GM20431 (cell line): Measurements from ENCODE around the gene MPO.

Experiments
- in situ Hi-C: fragments of 300-500 bp; cut with MseI, MboI; formaldehyde crosslinking; loops from one replicate; pipeline ENCODE4 v1.15.0; 2020; ENCODE audit warnings: low sequenced_read_pairs; ENCODE audit not compliant: unreplicated experiment

MPO gene

GRCh38 chr17:58308173-58308984 lies 27.6 kb upstream of the MPO start:
- in situ Hi-C loops = no loop called here

- in situ Hi-C loops = no loop called here
Observed at GRCh38 chr17:58307468-58308172, 26.9 kb upstream of the MPO start.

DNA sequence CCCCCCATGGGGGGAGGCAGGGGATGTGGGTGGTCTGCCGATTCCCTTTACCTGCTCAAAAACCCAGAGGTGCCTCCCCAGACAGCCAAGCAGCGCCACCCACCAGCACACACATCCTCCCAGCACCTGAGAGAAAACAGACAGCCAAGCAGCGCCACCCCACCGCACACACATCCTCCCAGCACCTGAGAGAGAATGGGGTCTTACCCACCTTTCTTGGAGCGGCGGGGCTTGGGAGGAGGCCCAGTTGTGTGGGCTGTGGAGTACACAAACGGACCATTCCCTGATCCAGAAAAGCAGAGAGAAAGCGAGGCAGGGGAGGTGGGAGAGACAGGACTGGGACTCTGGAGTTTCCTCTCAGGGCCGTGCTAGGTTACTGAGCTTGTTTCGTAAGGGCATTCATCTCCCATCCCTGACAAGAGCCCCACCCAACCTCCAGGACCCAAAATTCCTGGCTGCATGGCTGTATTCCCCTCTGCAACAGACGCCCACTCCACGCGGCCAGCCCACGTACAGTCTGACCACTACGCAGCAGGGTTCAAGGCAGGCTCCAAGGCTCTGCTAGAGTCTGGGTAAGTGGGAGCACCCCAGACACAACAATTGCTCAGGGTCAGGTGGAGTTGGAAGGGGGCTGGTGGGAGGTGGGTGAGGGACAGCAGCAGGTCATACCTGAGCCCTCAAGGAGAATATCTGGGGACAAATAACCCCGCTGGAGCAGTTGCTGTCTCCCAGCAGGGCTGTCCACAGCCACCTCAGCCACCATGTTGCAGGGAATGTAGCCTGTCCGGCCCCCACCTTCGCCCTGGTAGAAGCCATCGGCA lies 25.6 kb upstream of the MPO start:
- in situ Hi-C loops = no loop called here

GRCh38 chr17:58305626-58306025 lies 24.9 kb upstream of the MPO start:
- in situ Hi-C loops = no loop called here

GRCh38 chr17:58304750-58305486 lies 24.2 kb upstream of the MPO start:
- in situ Hi-C loops = no loop called here

DNA sequence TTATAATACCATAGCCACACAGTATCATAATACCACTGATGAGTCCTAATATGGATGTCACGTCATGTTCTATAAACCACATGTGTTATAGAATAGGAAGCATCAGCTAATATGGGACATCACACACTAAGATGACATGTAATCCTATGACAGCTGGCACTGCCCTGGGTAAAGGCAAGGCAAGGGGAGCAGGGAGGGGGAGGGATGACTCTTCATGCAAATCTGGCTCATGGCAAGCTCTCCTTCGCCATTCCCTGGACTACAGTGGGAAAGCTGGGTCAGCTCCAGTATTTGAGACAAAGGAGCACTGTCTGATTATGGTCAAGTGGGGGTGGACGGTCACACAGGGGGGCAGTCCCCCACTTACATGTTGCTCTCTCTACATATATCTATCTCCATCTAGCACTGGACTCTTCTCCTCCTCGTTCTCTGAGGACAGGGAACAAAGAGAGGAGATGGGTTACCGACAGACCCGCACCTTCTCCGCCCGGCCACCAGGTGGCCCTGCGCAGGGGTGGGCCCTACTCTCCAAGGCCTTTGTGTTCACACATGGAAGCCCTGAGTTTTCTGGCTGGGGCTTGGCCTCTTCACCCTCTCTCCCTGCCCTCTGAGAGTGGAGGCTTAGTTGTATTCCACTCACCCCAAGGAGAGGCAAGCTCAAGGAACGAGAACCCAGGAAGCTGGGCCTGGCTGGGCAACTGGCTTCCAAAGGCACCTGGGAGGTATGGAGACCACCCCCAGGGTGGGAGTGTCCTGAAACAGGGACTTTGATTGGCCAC lies 23.4 kb upstream of the MPO start:
- in situ Hi-C loops = no loop called here

DNA sequence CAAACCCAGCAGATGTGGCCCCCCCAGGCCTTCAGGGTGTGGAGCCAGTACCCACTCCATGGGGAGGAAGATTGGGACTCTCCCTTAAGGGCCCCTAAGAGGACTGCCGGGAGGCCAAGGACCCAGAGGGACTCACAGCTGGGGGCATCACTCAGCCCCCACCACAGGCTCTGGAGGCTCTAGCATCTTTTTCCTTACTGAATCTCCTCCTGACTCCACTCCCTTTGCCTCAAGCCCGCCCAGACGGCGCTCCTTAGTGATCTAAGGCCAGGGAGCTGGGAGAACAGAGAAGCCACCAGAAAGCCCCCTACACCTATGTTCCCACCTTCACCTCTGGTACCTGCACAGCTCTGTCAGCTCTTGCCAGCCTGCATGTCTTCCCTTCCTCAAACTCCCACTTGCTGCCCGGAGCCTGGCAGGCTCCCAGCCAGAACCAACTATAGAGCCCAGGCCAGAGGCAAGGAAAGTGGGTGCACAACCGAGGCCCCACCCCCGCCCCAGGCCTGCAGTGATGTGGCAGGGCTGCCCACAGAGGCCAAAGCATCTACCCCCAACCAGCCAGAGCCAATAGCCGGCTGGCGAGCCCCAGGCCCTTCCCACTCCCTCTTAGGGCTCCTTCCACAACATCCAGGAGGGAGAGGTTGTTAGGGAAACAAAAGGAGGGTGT lies 22.3 kb upstream of the MPO start:
- in situ Hi-C loops = no loop called here

- in situ Hi-C loops = no loop called here
Observed at GRCh38 chr17:58302171-58302918, 21.6 kb upstream of the MPO start.

GRCh38 chr17:58301504-58302150 lies 20.9 kb upstream of the MPO start:
- in situ Hi-C loops = no loop called here

GRCh38 chr17:58300336-58300735 lies 19.6 kb upstream of the MPO start:
- in situ Hi-C loops = no loop called here

DNA sequence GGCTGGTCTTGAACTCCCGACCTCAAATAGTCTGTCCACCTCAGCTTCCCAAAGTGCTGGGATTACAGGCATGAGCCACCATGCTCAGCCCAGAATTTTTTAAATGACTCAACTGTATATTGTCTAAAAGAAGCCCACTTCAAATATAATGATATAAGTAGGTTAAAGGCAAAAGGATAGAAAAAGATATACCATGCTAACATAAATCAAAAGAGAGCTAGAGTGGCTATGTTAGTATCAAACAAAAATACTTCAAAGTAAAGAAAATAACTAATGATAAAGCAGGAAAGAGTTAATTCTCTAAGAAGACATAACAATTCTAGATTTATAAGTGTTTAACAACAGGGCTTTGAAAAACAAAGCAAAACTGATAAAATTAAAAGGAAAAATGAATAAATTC lies 13.3 kb upstream of the MPO start:
- in situ Hi-C loops = no loop called here

DNA sequence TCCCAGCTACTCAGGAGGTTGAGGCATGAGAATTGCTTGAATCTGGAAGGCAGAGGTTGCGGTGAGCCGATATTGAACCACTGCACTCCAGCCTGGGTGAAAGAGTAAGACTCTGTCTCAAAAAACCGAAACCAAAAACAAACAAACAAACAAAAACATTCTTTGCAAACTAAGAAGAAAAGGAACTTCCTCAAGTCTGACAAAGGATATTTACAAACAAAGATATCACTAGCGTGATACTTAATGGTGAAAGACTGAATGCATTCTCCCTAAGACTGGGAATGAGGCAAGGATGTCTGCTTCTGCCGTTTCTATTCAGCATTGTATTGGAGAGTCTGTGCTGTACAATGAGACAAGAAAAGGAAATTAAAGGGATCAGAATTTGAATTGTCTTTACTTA lies 10.5 kb upstream of the MPO start:
- in situ Hi-C loops = no loop called here

GRCh38 chr17:58289869-58290268 lies 9.1 kb upstream of the MPO start:
- in situ Hi-C loops = no loop called here

DNA sequence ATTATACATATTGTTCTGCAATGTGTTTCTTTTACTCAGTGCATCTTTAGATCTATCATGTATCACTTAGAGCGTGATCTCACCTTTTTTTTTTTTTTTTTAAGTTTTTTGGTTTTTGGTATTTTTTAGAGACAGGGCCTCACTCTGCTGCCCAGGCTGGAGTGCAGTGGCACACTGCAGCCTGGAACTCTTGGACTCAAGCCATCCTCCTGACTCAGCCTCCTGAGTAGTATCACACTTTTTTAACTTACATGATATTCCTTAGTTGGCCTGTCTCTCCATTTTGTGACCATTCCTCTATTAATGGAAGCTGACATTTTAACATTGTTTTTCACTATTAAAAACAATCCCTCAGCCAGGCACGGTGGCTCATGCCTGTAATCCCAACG lies 4.7 kb upstream of the MPO start:
- in situ Hi-C loops = no loop called here

- in situ Hi-C loops = no loop called here
Observed at GRCh38 chr17:58284613-58285421, 4.1 kb upstream of the MPO start.

DNA sequence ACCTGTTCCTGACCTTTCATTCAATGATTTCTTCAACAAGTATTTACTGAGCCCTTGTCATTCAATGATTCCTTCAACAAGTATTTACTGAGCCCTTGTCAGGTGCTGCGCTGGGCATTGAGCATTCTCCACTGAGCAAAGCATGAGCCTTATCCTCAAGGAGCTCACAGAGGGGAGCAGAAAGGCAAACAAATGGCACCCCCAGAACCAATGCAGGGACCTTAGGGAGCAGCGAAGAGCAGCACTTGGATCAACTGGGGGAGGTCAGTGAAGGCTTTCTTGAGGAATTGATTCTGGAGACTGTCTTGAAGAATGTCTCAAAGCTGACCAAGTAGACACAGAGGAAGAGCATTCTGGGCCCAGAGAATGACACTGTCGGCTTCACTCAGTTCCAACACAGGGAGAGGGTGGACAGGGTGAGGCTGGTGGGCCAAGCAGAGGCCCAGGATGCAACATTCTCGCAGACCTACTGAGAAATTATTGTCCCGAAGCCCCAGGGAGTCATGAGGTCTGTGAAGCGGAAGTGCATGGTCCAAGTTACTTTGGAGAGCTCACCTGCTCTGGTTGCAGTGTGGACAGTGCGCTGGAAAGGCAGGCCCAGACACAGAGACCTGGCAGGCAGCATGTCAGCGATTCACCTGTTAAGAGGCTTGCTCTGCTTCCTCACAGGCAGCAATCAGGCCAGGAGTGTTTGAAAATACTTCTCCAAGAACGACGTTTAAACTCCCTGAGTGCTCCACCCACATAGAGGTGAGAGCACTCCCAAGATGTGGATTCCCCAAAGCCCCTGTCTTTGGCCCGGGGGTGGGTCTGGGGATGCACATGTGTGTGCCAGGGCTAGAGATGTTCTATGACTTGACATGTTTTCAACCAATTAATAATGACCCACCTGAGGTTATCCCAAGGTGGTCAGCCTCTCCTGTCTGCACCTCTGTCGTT lies 3.2 kb upstream of the MPO start:
- in situ Hi-C loops = no loop called here
